Activated T-cell treated with anti-CD3 and anti-CD28 coated beads for 4 hours (primary cell): Measurements from ENCODE around the gene KIF23.
A peak's percentile ranks its signal among the peaks of the same experiment; 100 is the strongest.
"Not testable (repeated sequence)": the region's sequence is repeated elsewhere in the genome, so short reads cannot be mapped to it uniquely, and the experiment has no call there.

Experiments used
- DNase-seq: peaks from one replicate; pipeline ENCODE4 v3.0.0-alpha.2; 2020

The KIF23 gene

DNA sequence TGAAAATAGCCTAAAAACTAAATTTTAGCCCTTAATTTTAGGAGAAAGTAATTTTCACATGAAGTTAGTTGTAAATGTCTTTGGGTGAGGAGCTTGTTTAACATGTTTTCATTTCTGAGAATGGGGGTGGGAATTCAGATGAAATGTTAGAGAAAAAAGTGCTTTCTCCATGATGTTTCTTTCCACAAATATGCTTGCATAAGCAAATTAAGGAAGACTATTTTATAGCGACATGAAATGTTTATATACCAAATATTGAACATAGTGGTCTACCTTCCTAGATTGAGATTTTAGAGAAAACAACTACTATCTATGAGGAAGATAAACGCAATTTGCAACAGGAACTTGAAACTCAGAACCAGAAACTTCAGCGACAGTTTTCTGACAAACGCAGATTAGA, 25.5 kb downstream of the KIF23 start:
- no peak for DNase-seq

DNA sequence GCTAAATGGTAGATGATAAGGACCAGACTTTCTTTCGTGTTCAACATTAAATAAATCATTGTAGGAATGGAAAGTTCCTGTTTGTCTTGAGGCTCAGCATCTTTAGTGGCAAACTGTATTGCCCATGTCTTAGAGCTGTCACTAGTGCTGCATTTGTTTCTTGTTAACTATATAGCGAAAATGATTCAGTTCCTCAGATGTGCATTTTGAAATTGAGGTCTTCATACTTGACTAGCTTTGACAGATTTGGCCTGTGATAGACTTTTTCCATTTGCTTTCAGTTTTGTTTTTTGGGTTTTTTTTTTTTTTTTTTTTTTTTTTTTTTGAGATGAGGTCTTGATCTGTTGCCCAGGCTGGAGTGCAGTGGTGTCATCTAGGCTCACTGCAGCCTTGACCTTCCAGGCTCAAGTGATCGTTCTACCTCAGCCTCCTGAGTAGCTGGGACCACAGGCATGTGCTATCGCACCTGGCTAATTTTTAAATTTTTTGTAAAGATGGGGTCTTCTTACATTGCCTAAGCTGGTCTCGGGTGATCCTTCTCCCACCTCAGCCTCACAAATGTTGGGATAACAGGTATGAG, 29.0 kb downstream of the KIF23 start:
- no peak for DNase-seq

DNA sequence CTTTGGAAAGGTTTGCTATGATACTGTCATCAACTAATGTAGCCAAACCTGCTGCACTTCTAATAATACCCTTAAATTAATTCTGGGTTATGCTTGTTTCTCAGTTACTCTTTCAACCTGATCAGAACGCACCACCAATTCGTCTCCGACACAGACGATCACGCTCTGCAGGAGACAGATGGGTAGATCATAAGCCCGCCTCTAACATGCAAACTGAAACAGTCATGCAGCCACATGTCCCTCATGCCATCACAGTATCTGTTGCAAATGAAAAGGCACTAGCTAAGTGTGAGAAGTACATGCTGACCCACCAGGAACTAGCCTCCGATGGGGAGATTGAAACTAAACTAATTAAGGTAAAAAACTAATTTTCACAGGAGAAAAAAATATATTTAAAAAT, 30.5 kb downstream of the KIF23 start:
- no peak for DNase-seq

DNA sequence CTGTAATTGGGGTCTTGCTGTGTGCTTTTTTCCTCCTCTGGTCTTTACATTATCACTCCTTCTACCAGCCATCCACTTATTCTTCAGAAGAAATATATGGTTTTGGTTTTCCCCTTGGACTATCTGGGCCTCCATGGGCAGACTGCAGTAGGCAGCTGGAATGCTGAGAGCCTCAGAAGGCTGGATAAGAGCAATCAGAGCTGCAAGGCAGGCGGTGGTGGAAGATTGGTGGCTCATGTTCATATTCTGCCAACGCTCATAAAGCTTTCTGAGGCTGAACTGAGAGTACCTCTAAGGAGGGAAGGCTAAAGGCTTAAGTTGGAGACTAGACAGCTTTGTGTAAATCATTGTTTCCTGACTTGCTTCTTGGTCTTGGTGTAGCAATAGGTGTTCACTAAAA, 32.8 kb downstream of the KIF23 start:
- DNase-seq = no peak

DNA sequence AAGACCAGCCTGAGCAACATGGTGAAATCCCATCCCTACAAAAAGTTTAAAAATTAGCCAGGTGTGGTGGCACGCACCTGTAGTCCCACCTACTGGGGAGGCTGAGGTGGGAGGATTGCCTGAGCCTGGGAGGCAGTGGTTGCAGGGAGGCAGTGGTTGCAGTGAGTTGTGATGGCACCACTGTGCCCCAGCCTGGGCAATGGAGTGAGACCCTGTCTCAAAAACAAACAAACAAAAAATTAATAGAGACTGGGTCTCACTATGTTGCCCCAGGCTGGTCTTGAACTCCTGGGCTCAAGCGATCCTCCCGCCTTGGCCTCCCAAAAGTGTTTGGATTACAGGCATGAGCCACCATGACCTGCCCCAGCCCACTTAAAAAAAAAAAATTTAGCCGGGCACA, 36.1 kb downstream of the KIF23 start:
- not testable (repeated sequence) for DNase-seq

DNA sequence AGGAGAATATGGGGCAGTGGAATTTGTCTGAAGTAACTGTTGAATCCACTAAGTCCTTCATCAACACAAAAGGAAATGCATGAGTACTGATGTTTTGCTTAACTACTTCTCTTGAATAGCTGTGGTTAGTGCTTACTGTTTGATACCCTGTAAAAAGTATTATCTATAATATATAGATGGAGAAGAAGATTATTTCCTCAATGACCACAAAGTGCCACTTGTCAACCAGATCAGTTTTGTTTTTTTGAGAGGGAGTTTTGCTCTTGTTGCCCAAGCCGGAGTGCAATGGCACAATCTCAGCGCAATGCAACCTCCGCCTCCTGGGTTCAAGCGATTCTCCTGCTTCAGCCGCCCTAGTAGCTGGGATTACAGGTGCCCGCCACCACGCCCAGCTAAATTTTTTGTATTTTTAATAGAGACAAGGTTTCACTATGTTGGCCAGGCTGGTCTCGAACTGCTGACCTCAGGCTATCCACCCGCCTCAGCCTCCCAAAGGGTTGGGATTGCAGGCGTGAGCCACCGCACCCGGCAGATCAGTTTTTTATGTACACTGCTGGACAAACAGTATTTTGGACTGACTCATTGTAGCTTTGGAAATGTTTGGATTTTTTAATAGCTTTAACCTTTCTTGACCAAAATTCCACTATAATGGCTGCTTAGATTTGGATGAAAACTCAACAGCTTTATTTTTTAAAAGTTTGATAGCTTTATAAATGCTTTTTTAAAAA, 37.0 kb downstream of the KIF23 start:
- no peak for DNase-seq

DNA sequence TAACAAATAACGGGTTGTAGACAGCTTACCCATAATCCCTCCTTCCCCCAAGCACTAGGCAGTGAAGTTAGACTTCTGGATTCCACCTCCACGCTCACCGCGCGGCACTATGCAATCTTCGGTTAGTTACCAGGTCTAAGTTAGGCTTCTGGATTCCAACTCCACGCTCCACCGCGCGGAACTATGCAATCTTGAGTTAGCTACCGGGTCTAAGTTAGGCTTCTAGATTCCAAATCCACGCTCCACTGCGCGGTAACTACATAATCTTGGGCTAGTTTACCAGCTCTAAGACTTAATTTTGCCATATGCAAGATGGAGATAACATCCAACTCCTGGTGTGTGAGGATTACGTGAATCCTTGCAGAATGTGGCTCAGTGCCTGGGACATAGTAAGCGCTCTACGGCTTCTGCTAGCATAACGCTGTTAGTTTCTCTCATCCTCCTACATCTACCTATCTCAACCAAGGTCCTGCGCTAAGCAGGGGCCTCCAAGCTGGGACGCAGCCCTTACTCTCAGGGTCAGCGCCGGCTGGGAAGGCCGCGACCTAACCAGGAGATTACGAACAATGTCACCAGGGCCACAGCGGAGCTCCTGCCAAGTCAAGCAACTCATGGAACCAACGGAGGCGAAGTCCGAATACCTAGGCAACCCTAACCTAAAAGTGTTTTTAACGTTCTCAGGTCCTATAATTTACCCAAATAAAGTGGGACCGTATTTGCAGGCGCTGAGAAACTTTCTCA, 38.0 kb downstream of the KIF23 start:
- no peak for DNase-seq

DNA sequence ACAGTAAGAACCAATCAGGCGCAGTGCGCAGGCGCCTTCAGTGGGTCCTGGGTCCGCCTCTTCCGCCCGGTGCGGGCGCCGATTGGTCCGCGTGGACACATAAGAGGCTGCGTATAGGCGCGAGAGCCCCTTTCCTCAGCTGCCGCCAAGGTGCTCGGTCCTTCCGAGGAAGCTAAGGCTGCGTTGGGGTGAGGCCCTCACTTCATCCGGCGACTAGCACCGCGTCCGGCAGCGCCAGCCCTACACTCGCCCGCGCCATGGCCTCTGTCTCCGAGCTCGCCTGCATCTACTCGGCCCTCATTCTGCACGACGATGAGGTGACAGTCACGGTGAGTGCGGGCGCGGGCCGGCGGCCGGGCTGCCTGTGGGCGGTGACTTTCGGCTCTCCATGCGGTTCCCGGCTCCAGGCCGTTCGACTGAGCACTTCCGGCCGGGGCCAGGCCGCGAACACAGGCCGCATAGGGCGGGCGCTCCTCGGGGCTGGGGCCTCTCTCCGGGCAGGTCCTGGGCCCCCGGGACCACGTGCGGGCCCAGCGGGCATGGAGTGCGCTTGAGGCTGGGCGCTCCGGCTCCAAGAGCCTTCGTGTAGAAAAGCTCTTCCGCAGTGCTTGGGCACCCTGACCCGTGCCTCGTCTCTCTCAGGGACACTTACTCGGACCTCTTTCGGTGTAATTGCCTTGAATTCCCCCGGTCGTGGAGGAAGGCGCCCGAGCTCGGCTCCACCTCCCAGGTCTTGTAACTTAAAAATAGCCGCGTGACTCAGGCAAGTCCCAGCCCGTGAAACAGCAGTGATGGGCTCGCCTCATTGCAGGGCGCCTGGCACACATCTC, 38.8 kb downstream of the KIF23 start, which contains the start of gene RPLP1:
RPLP1 (plus strand) TSS at position 127 of the 830 bp plus-strand sequence; CDS start at position 258, 131 bp downstream.
- peak; percentile 92 for DNase-seq

DNA sequence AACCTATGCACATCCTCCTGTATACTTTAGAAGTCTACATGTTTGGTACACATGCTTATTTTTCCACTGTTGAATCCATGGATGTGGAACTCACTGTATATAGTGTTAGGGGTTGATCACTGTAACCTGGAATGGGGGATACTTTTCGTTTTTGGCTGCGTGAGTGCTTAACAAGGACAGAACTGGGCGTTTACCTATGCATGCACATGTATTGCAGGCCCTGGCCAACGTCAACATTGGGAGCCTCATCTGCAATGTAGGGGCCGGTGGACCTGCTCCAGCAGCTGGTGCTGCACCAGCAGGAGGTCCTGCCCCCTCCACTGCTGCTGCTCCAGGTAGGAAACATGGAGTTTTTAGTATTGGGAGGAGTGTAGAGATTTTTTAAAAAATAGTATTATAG, 40.8 kb downstream of the KIF23 start:
- no peak for DNase-seq

DNA sequence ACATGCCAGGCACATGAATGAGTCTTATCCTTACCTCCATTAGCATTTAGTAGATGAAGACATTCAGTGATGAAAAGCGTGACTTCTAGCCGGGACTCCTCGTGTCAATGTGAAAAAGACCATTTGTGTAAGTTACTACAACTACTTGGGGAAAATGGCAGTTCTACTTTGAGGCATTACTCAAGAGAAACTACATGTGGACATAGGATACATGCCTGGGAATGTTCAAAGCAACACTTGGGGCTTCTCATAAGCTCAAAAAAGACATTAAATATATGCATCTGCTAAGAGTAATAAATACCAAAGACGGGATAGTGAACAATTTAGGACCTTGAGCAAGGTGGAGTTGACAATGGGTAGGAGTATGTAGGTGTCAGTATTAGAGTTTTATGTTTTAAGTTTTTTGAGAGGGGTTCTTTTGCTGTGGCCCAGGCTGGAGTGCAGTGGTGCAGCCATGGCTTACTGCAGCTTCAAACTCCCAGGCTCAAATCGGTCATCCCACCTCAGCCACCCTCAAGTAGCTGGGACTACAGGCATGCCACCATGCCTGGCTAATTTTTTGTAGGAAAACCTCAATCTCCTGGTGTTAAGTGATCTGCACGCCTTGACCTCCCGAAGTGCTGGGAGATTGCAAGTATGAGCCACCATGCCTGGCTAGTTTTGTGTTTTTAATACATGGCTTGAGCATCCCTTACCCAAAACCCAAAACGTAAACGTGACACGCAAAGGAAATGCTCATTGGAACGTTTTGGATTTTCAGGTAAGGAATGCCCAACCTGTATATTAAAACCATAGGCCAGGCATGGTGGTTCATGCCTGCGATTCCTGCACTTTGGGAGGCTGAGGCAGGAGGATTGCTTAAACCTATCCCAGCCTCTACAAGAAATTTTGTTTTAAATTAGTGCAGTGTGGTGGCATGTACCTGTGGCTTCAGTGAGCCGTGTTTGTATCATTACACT, 42.3 kb downstream of the KIF23 start:
- DNase-seq = no peak

DNA sequence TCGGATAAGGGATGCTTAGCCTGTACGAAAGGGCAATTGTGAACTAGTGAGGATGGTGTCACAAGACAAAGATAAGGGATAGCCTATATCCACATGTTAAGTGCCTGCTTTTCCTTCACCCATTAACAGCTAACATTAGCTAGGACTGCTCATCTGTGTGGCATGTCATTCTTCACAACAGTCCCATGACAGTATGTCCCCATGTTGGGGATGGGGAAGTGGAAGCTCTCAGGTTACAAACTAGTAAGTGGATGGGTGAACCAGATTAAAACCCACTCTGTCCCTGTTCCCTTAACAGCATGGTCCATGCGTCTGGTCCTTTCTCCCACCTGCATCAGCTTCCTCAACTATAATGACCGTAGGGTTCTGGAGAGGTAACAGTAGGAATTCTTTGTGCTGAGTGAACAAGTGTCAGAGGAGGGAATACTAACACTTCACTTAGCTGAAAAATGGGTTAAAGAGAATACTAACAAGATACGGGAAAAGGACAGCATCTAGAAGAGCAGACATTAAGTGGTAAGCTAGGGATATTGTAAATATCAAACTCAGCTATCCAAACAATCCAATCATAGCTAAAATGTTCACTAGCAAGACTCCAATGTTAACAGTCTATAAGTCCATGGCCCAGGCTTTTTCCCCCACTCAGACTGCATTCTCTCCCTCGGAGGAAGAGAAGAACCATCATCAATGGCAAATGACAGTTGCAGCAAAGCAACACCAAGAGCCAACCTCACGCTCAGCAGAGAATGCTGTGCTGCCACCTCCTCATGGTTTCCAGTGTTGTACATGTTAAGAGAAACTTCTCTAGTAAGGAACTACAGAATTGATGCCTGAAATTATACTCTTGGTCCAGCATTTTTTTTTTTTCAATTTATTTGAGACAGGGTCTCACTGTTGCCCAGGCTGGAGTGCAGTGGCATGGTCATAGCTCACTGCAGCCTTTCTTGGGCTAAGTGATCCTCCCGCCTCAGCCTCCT, 43.4 kb downstream of the KIF23 start:
- DNase-seq = no peak

DNA sequence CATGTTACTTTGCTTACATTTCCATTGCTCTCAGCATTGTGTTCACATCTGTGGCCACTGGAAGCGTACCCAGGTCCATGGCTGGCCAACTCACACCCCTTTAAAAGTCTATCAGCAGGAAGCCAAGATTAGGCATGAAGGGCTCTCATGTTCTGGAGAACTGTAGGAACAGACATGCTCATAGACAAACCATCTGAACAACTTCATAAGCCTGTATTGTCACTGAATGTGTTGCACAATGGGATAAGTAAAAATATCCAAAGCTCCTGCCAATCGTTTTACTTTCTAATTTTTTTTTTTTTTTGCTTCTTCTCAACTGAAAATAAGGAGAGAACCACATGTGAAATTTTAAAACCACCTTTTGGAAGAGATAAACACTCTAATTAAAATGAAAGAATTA, 44.9 kb downstream of the KIF23 start:
- no peak for DNase-seq

DNA sequence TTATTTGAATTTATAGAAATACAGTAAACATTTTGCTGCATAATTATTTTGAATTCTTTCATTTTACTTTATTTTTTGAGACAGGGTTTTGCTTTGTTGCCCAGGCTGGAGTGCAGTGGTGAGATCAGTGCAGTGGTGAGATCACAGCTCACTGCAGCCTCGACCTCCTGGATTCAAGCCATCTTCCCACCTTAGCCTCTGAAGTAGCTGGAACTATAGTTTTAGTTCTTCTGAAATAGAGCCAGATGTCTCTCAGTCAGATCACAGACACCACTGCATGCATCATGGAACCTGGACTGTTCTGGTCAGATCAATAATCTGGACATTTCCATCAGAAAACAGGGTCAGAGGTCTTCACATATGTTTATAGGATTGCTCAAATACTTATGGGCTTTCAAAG, 46.3 kb downstream of the KIF23 start:
- DNase-seq = no peak

DNA sequence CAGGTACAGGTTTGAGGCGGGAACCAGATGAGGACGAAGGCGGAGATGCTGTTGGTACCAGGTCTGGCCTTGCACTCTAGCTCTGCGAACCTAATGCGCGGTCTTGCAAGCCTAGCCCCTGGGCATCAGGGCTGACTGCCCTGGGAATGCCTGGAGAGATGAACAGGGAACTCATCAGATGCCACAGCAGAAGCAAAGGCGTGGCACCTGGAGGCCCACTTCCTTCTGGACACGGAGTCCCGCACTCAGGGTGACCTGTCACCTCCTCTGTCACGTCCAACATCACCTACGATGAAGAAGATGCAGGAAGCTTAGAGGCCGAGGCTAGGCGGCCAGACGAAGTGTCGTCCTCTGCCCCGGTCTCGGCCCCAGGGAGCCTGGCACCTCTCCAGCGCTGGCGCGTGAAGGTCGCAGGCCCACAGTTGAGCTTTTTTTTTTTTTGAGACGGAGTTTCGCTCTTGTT, 47.9 kb downstream of the KIF23 start:
- DNase-seq = no peak

DNA sequence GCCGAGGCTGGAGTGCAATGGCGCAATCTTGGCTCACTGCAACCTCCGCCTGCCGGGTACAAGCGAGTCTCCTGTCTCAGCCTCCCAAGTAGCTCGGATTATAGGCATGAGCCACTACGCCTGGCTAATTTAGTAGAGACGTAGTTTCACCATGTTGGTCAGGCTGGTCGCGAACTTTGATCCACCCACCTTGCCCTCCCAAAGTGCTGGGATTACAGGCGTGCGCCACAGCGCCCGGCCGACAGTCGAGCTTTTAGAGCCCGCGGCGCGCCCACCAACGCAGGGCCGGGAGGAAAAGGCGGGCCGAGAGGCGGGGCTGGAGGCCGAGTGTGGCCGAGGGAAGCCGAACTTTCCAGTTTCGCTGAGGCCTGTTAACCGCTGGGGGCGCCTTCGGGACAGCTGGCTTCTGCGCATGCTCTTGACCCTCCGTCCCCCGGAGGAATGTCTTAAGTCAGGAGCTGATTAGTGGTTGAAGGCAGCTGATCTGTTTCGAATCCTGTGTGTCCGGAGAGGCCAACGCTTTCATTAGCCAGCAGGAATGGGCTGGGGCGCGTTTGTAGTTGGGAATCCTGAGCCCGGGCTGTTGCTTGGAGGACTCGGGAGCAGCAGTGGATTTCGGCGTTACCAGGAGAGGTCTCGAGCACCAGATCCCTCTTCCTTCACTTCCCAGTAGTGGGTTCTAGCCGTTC, 48.5 kb downstream of the KIF23 start:
- peak; percentile 88 for DNase-seq

DNA sequence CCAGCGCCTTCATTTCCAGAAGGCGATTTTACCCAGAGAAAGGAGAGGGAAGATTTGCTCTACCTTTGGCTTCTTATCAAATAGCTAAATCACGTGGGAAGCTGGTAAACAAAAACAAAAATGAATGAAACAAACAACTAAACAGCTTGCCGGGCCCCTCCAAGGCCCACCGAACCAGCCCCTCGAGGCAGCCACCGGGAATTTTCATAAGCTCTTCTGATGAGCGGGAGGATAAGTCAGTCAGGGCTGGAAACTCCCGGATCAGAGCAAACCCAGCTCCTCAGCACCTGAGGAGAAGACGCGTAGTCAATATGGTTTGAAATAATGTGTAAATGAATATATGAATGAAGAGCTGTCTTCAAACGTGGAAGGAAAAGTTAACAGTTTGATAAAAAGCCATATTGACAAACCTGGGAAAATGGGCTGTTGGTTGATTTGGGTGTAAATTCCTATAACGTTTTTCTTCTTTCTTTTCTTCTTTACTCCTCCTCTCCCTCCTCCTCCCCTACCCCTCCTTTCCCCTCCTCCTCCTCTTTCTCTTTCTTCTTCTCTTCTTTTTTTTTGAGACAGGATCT, 49.1 kb downstream of the KIF23 start:
- DNase-seq = no peak

DNA sequence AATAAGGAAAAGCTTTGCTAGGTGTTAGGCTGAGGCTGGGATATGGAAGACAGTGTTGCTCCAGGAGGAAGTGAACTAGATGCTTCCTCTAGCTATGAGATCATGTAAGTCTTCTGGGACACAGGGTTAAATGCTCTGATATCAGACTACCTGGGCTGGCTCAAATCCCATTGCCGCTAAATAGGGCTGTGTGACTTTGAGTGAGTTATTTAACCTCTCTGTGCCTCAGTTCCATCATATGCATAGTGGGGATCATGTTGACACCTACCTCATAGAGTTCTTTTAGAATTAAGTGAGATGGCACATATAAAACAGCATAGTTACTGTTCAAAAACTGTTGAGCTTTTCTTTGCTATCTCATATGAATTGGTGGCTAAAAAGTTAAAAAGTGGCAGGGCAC, 51.1 kb downstream of the KIF23 start:
- DNase-seq = no peak

DNA sequence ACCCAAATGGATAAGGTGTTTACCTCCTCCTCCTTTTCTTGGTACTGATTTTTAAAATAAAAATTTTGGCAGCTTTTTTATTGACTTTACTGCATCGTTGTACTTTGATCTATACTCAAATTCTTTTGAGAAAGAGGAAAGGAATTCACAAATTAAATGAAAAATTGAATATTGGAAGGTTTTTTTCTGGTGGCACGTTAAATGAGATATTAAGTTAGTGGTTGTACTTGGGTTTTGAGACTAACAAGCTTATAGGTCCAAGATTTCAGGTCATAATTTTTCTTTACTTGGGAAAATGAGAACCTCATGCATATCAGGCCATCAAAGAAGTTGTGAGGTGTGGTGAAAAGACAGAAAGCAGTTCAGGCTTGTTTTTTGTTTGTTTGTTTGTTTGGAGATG, 52.6 kb downstream of the KIF23 start:
- no peak for DNase-seq

DNA sequence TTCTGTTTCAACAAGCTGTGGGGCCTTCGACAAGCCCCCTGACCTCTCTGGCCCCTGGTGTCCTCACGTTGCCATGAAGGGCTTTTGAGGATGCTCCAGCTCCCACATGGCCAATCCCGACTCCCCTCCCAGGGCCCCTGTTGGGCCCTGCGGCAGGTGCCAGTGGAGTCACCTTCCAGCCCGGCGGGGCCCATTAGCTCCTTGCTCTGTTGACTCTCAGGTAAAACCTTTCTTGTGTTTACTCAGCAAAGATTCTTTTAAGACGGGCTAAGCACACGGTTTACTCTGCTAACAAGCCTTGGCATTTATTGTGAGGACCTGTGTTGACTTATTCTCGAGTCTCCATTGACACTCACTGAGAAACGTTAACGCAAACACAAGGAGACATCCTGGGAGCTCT, 53.5 kb downstream of the KIF23 start:
- DNase-seq = no peak
